OCI-LY3 (cell line): ENCODE results near the gene ADGRB3.

Experiments used
- EZH2phosphoT487 ChIP-seq: fragments of 200-600 bp; shearing (Covaris generic); IDR thresholded peaks from 2 replicates; pipeline ENCODE4 v1.6.1; 2018; ENCODE audit warnings: antibody characterized with exemption, mixed run types, low read depth
- TF ChIP-seq, protein P1 (sequence below): fragments of 200-600, 300-600 bp; sonication (generic); IDR thresholded peaks from 2 replicates; pipeline ENCODE4 v1.5.1; 2014; ENCODE audit warnings: antibody characterized with exemption, low read length, low read depth

DNA sequence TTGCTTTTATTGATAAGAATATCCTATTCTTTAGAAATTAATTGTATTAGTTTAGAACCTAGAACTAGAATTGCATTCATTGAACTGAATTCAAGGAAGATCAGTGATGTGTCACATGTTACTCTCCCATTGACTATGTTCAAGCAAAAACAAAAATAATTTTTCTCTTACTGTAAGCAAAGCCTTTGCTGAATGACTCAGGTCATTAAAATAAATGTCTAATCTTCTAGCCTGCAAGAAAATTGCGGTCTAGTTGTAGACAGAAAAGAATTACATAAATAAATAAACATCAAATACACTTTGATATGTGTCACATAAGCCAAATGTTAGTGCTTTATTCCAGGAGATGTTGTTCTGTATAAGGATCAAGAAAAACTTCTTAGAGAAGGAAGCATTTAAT lies 387.9 kb downstream of the ADGRB3 start:
- TF ChIP-seq, protein P1, sequence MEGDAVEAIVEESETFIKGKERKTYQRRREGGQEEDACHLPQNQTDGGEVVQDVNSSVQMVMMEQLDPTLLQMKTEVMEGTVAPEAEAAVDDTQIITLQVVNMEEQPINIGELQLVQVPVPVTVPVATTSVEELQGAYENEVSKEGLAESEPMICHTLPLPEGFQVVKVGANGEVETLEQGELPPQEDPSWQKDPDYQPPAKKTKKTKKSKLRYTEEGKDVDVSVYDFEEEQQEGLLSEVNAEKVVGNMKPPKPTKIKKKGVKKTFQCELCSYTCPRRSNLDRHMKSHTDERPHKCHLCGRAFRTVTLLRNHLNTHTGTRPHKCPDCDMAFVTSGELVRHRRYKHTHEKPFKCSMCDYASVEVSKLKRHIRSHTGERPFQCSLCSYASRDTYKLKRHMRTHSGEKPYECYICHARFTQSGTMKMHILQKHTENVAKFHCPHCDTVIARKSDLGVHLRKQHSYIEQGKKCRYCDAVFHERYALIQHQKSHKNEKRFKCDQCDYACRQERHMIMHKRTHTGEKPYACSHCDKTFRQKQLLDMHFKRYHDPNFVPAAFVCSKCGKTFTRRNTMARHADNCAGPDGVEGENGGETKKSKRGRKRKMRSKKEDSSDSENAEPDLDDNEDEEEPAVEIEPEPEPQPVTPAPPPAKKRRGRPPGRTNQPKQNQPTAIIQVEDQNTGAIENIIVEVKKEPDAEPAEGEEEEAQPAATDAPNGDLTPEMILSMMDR = no peak
- TF ChIP-seq EZH2phosphoT487 = no peak
